GM06990 (cell line): ENCODE results near the gene PRORP.

ENCODE experiments used
- DNase-seq: peaks from one replicate; pipeline ENCODE4 v3.0.0-alpha.2; 2011; ENCODE audit not compliant: insufficient read length; ENCODE audit errors: extremely low read depth
- H3K27me3 ChIP-seq: replicated peaks from 2 replicates; pipeline ENCODE4 v1.6.0; 2011; ENCODE audit warnings: low read length; ENCODE audit not compliant: control insufficient read depth, insufficient read depth
- H3K36me3 ChIP-seq: 2 replicates; pipeline ENCODE4 v1.5.1; 2011; ENCODE audit warnings: low read length; ENCODE audit not compliant: control insufficient read depth, insufficient read depth
- H3K4me3 ChIP-seq: replicated peaks from 2 replicates; pipeline ENCODE4 v1.5.1; 2011; ENCODE audit warnings: low read depth, mild to moderate bottlenecking, control low read depth, low read length
- TF ChIP-seq, protein P1 (sequence below): IDR thresholded peaks from 2 replicates; pipeline ENCODE4 v1.5.1; 2011; ENCODE audit warnings: low read length, control low read depth, mild to moderate bottlenecking, inconsistent platforms; ENCODE audit not compliant: insufficient read depth, poor library complexity, severe bottlenecking

PRORP gene

DNA sequence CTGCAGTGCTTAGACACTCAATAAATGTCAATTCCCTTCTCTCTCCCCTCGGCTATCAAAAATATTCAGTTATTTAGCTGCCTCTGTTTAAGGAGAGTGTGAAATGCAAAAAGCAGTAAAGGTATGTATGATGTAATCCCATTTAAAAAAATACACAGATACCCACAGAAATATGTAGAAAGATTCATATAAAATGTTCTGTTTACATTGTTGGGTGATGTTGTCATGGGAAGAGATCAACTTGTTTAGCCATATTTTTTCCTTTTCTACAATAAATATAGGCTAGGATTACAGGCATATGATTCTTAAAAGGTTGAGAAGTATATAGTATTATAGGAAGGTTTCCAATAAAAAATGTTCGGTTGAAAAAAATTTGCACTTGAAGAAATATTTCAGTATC is 8.3 kb upstream of the PRORP start:
- H3K4me3 ChIP-seq, result no peak overlapping the region
- TF ChIP-seq, protein P1, sequence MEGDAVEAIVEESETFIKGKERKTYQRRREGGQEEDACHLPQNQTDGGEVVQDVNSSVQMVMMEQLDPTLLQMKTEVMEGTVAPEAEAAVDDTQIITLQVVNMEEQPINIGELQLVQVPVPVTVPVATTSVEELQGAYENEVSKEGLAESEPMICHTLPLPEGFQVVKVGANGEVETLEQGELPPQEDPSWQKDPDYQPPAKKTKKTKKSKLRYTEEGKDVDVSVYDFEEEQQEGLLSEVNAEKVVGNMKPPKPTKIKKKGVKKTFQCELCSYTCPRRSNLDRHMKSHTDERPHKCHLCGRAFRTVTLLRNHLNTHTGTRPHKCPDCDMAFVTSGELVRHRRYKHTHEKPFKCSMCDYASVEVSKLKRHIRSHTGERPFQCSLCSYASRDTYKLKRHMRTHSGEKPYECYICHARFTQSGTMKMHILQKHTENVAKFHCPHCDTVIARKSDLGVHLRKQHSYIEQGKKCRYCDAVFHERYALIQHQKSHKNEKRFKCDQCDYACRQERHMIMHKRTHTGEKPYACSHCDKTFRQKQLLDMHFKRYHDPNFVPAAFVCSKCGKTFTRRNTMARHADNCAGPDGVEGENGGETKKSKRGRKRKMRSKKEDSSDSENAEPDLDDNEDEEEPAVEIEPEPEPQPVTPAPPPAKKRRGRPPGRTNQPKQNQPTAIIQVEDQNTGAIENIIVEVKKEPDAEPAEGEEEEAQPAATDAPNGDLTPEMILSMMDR, result no peak
- H3K27me3 ChIP-seq, result no peaks in the 10 kb centered on the region
- no peak for DNase-seq
- peaks cover 10% of the 10 kb centered on the region for H3K36me3 ChIP-seq

DNA sequence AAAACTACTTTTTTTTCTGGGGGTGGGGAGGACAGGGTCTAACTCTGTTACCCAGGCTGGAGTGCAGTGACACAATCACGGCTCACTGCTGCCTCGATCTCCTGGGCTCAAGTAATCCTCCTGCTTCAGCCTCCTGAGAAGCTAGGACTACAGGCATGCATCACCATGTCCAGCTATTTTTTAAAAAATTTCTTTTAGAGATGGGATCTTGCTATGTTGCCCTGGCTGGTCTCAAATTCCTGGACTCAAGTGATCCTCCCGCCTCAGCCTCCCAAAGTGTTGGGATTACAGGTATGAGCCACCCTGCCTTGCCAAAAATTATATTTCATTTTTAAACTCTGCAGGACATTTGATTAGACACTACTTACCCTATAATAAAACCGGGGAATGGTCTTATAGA is 6.1 kb upstream of the PRORP start:
- Histone ChIP-seq H3K4me3 (no peak overlapping the region), H3K27me3 (no peaks in the 10 kb centered on the region), H3K36me3 (peaks cover 9% of the 10 kb centered on the region)
- TF ChIP-seq, protein P1, result no peak
- DNase-seq, result no peak

DNA sequence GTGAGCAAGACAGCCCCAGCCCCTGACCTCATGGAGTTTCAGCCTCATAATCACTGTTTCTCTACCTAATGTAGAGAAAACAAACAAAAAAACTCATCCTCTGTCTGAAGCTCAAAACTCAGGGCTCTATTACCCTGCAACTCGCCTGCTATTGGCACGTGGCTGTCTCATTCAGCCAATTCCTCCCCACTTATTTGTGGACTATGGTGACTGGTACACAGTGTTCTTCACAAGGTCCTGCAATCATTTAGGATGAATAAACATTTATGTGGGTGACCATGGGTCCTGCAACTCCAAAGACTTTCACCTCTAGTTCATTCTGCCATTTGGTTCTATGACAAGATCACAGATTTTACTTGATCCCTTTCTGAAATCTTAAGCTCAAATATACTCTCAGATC is 5.2 kb upstream of the PRORP start:
- TF ChIP-seq, protein P1, result no peak
- peaks cover 9% of the 10 kb centered on the region for H3K36me3 ChIP-seq
- no peak for DNase-seq

DNA sequence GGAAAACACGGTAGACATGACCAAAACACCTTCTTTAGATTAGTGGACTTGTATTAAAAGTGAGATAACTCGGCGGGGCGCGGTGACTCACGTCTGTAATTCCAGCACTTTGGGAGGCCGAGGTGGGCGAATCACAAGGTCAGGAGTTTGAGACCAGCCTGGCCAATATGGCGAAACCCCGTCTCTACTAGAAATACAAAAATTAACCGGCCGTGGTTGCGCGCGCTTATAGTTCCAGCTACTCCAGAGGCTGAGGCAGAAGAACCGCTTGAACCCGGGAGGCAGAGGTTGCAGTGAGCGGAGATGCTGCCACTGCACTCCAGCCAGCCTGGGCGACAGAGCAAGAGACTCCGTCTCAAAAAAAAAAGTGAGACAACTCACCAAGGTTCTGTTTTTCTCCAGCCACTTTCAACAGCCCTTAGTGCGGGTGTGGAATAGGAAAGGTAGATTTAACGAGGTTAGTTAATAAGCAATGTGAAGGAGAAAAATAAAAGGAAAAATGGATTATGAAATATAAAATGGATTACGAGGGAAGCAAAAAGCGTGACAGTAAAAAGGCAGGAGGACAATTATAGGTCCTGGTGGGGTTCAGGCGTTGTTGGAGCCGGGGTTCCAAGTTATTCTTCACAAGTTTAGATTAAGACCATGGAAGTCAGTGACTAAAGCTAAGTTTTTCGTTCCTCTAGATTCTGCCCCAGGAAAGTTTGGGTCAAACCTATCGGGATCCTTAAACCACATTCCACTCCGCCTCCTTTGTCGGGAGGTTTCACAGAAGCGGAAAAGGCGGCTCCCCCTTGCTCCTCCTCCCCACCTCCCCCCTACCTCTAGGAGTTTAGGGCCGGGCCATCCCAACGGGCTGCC is 1.1 kb upstream of the PRORP start:
- DNase-seq, result peak; percentile 18
- Histone ChIP-seq H3K4me3 (peak overlapping the region; percentile 79), H3K36me3 (peaks cover 2% of the 10 kb centered on the region), H3K27me3 (no peaks in the 10 kb centered on the region)
- TF ChIP-seq, protein P1, result no peak

More for the DNA sequence above, 5.2 kb upstream of the PRORP start:
- Histone ChIP-seq H3K4me3 (no peak overlapping the region), H3K27me3 (no peaks in the 10 kb centered on the region)

DNA sequence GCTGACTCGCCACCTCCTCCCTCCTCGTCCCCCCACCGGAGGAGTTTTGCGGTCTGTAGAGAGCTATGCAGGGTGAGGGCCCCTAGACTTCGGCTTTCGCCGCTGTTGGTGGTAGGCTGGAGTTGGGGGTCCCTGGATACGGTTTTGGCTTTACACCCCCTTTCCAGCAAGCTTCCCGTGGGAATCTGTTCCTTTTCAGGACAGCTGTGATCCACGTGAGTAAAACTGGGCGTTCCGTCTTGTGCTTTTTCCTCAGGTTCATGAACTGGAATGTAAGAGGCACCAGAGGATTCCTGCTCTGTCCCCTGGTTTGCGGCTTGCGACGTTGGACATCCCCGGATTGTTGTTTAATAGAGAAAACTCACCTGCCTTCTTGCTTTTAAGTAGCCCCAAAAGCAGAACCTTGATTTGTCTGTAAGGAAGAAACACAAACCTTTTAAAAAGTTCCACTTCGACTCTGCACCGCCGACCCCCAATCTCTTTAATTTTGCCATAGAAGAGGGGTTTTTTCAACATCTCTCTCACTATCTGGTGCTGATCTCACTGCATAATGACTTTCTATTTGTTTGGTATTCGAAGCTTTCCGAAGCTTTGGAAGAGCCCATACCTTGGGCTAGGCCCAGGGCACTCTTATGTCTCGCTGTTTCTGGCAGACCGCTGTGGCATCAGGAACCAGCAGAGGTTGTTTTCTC is 490 bp downstream of the PRORP start:
- Histone ChIP-seq H3K27me3 (no peaks in the 10 kb centered on the region), H3K4me3 (peak overlapping the region; percentile 79), H3K36me3 (peaks cover 2% of the 10 kb centered on the region; the same call in 1 of the 2 replicates)
- no peak for DNase-seq
- TF ChIP-seq, protein P1, result no peak
